ENCODE measurements around the gene DLST. TPM values are rescaled to one million over a fixed set of nuclear protein-coding genes. Genes with fewer than 3 reads are reported as not detected.

Gene DLST
- total RNA-seq, 1 experiment from 2014 or later: 68.8 TPM

Other genes starting within 250 kb of the DLST start
- 44.7 TPM for gene AREL1, start 168.8 kb upstream of the DLST start, total RNA-seq (2021; ENCODE audit: unreplicated experiment)
- 41.5 TPM for gene FCF1, start 168.8 kb upstream of the DLST start, total RNA-seq (2021; ENCODE audit: unreplicated experiment)
- gene YLPM1, start 118.6 kb upstream of the DLST start, total RNA-seq (2021; ENCODE audit: unreplicated experiment): 38.9 TPM
- not detected for gene PROX2, start 5.8 kb upstream of the DLST start, total RNA-seq (2021; ENCODE audit: unreplicated experiment)
- gene RPS6KL1, start 41.3 kb downstream of the DLST start, total RNA-seq (2021; ENCODE audit: unreplicated experiment): 14.9 TPM
- gene PGF, start 73.7 kb downstream of the DLST start, total RNA-seq (2021; ENCODE audit: unreplicated experiment): 7.3 TPM
- gene EIF2B2, start 121.0 kb downstream of the DLST start, total RNA-seq (2021; ENCODE audit: unreplicated experiment): 37.5 TPM
- gene MLH3, start 169.6 kb downstream of the DLST start, total RNA-seq (2021; ENCODE audit: unreplicated experiment): 17.0 TPM
- 21.3 TPM for gene ACYP1, start 182.1 kb downstream of the DLST start, total RNA-seq (2021; ENCODE audit: unreplicated experiment)
- gene ZC2HC1C, start 187.7 kb downstream of the DLST start, total RNA-seq (2021; ENCODE audit: unreplicated experiment): 5.2 TPM
- 40.7 TPM for gene NEK9, start 245.1 kb downstream of the DLST start, total RNA-seq (2021; ENCODE audit: unreplicated experiment)